Skin of body (tissue), 2 donors: ENCODE results near the gene ASB1. TPM values are rescaled to one million over a fixed set of nuclear protein-coding genes. Genes with fewer than 3 reads are reported as not detected.
A peak's percentile ranks its signal among the peaks of the same experiment; 100 is the strongest.

Source experiments
- DNase-seq: peaks from one replicate; lab custom pipeline; 2025; lab: John Stamatoyannopoulos, UW
- total RNA-seq: library from RNA; depleted of rRNA; stranded (reverse); fragments of >200 nt; gene quantifications from one replicate; pipeline ENCODE4 v1.2.3, GENCODE V29; 2014

Gene ASB1
- total RNA-seq, 1 donor from 2014 or later = 13.4 TPM

DNA sequence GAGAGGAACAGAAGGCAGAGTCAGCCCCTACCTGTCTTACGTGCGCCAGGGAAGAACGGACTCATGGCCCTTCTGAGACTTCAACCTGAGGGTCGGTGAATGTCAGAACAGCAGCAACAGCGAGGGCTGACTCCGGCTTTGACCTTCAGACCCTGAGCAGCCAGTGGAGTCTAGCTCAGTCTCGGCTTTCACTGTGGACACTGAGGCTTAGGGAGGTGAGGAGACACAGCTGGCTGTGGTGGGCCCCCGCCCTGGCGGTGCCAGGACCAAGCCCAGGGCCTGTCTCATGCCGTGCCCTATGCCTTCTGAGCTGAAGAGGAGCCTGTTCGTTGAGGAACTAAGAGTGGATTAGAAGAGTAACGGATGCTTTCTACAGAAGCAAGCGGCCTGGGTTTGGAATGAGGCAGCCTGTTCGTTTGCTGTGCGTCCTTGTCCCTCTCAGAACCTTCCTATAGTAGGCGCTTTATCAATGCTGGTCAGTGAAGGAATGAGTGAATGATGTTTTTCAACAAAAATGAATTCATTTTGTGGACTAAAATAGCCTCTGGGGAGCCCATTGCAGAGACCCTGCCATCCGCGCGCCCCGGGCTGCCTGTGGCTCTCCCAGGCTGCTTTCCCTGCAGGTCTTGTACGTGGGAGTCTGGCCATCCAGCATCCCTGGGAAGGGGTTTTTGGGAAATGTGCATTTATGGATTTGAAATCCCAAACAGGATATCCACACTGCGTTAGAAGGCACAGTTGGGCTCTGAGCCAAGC is 38.9 kb downstream of the ASB1 start:
- no peak for DNase-seq

DNA sequence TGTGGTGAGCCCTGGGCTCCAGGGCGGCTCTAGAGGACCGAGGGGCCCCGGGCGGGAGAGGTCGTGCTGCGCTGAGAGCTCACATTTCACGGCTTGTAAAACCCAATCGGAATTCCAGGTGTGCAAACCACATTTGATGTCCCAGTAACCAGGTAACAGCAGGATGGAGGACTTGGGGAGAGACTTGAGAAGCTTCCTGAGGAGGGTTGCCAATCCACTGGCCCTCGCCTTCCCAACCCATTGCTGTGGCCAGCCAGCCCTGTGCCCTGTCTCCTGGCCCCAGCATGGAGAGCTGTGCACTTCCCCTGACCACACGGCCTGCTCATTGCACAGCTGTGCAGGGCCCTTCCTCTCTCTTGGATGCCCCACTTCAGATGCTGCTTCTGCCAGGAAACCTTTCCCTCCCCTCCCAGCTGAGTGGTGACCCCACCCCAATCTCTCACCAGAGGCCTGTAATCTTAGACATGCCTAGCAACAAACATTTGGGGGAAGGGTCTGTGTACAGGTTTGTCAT is 39.6 kb downstream of the ASB1 start:
- no peak for DNase-seq

DNA sequence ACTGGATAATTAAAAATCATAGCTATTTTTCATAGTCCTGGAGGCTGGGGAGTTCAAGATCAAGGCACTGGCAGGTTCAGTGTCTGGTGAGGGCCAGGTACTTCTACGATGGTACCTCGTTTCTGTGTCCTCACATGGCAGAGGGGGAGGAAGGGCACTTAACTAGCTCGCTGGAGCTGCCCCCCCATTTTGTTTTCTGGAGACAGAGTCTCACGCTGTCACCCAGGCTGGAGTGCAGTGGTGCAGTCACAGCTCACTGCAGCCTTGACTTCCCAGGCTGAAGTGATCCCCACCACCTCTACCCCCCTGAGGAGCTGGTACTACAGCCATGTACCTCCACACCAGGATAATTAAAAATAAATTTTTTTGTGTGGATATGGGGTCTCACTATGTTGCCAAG is 40.3 kb downstream of the ASB1 start:
- no peak for DNase-seq

DNA sequence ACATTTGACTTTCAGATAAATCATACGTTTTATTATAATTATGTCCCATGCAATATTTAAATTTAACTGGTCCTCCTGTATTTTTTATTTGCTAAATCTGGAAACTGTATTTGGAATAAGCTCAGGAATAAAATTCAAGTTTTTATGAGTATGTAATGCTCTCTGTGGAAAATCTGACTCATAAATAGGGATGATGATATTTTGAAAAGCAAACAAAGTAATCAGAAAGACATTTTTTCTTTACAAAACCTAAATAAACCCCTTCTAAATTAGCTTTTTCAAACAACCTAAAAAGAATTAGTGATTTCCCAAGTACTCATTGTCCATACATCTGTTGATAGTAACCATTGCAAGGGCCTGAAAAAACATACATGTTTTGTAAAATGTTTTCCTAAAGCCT is 41.1 kb downstream of the ASB1 start:
- peak; percentile 45 for DNase-seq

DNA sequence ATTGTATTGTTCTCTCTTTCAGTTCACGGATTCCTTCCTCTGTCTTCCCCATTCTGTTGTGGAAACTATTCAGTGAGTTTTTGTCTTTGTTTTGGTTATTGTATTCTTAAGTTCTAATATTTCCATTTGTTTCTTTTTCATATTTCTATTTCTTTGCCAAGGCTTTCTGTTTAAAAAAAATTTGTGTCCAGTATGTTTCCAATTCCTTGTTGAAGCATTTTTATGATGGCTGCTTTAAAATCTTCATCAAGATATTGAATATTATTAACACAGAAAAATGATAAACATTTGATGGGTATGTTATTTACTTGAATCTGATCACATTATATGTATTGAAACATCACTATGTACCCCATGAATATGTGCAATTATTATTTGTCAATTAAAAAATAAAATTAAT is 42.4 kb downstream of the ASB1 start:
- no peak for DNase-seq

DNA sequence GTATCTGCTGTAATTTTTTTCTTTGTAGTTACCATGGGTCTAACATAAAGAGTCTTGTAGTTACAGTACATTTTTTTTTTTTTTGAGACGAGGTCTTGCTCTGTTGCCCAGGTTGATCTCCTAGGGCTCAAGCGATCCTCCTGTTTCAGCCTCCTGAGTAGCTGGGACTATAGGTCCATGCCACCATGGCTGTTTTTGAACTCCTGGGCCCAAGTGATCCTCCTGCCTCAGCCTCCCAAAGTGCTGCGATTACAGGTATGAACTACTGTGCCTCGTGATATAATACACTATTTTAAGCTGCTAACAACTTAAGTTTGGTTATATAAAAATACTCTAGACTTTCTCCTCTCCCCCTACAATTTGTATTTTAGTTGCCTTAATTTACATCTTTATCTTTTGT is 46.3 kb downstream of the ASB1 start:
- no peak for DNase-seq

DNA sequence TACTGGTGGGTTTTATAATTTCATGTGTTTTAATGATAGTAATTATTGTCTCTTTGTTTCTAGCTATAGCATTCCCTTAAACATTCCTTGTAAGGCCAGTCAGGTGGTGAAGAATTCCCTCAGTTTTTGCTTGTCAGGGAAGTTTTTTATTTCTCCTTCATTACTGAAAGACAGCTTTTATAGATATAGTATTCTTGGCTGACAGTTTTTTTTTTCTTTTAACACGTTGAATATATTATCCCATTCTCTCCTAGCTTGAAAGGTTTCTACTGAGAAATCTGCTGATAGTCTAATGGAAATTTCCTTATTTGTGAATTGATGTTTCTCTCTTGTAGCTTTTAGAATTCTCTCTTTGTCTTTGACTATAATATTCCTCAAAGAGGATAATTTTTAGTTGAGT is 46.8 kb downstream of the ASB1 start:
- no peak for DNase-seq

DNA sequence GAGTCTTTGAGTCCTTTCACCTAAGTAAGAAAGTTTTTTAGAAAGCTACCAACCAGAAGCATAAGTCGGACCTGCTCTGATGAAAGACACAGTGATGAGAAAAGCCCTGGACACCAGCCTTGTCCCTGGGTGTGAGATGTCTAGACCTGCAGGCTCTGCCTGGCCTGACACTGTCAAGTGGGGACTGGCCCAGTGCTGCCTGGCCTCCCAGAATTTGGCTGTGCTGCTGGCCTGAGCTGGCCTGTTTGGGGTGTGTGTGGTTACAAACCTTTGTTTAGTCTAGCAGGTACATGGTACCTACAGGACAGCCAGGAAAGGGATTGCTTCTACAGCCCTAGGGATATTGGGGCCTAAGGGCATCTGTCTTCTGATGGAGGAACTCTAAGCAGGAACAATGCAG is 48.3 kb downstream of the ASB1 start:
- DNase-seq = no peak

DNA sequence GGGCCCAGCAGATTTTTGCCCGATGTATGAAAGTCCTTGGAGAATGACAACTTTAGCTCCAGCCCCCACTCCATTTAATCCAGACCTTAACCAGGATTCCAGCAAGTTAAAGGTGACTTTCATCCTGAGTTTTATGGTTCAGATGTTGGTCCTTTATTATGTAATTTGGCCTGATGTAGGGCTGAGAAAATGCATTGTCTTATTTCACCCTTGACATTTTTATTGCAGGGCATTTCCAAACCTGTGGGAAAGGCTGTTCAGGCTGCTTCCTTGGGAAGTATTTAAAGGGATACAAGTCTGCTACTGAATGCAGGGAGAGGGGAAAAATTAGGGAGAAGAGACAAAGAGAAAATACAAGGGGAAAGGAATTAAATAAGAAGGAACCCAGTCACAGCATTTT is 48.8 kb downstream of the ASB1 start:
- DNase-seq = no peak

DNA sequence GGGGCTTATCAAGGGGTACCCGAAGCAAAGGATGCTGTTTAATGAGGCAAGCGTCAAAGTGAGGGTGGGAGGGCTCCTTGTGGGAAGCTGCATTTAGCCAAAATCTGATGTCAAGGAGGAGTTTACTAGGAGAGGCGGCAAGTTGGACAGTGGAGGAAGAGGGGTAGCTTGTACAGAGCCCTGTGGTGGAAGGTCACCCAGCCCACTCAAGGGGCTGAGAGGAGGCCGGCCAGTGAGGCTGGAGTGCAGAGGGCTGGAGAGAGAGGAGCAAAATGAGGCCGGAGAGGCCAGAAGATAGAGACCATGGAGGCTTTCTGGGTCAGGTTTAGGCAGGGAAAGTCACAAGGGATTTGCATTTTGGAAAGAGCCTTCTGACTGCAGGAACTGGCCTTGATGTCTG is 49.5 kb downstream of the ASB1 start:
- no peak for DNase-seq

DNA sequence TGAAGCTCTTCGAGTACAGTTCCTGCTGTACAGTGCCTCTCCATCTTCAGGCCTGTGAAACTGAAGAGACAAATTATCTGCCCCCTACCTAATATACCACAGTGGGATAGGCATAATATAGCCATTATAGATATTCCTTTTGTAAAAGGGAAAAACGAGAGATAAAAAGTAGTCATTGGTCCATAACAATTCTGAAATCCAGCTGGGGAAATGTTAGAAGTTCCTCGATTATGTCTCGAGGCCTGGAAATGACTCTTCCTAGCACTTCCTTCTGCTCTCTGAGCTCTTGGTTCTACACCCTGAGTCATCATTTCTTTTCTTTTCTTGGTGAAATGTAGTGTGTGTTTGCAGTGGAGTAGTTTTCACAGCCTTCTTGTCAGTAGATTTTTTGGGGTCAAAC is 51.5 kb downstream of the ASB1 start:
- no peak for DNase-seq

DNA sequence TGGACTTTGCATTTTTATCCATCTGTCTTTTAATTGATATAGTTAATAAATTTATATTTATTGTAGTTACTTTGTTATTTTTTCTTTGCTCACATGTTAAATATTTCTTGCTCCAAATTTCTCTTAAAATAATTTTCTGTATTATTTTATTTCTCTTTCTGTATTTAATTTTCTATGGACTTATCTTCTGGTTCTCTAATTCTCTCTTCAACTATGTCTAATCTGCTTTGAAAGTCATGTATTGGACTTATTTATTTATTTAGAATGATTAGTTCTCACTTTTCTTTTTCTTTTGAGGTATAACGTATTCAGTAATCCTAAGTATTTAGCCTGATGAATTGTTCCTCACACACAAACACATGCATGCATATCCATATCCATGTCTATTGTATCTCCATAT is 53.1 kb downstream of the ASB1 start:
- DNase-seq = no peak

DNA sequence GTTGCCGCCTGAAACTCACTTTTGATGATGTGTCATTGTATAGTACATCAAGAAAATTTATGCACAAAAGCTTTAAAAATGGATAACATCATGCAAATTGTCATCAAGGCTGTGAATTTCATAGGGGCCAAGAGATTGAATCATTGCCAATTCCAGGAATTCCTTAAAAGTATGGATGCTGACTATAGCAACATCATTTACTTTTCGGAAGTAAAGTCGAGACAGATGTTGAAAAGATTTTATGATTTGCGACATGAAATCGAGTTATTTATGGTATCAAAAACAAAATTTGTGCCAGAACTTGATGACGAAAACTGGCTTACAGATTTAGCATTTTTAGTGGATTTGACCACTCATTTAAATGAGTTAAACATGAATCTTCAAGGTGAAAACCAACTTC is 56.3 kb downstream of the ASB1 start:
- no peak for DNase-seq

DNA sequence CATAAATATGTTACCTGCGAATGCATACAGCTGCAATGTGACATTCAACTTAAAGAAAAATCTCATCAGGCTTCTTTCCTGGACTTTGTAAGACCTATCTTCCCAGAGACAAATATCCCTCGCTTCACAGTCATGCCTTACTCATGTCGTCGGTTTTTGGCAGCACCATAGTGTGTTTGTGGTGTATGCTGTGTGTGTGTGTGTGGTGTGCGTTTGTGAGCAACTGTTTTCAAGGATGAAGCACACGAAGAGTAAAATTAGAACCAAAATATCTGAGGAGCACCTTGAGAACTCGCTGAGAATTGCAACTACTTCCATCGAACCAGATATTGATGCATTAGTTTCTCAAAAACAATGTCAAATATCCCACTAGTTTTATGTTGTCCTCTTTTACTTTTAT is 56.9 kb downstream of the ASB1 start:
- DNase-seq = no peak

DNA sequence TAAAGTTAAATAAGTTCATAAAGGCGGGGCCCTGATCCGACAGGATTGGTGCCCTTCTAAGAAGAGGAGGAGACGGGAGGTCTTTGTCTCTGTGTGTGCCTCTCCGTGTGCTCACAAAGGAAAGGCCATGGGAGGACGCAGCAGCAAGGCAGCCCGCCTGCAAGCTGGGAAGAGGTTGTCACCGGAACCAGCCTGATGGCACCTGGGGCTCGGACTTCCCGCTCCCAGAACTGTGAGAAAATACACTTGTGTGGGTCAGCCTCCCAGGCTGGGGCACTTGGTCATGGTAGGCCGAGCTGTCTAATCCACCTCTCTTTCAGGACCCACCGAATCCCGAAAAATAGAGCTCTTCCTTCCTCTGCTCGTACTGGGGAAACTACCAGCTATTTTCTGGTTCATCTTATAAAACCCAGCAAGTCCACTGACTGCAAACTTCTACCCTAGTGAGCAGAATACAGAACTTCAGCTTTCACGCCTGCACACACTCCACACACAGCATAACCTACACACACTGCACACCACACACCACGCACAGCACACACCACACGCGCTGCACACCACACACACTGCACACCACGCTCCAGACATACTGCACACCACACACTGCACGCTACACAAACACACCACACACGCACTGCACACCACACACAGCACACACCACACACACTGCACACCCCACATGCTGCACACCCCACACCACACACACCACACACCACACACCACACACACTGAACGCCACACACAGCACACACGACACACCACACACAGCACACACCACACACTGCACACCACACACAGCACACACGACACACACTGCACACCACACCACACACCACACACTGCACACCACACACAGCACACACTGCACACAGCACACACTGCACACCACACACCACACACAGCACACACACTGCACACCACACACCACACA is 58.1 kb downstream of the ASB1 start:
- no peak for DNase-seq

DNA sequence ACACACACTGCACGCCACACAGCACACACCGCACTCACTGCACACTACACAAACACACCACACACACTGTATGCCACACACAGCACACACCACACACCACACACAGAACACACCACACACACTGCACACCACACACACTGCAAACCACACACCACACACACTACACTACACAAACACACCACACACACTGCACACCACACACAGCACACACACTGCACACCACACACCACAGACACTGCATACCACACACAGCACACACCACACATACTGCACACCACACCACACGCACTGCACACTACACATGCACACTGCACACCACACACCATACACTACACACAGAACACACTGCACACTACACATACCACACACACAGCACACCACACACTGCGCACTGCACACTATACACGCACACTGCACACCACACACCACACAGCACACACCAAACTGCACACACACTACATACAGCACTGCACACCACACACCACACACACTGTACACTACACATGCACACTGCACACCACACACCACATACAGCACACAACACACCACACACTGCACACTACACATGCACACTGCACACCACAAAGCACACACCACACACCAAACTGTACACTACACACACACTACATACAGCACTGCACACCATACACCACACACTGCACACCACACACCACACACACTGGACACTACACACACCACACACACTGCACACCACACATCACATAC is 59.6 kb downstream of the ASB1 start:
- DNase-seq = no peak

DNA sequence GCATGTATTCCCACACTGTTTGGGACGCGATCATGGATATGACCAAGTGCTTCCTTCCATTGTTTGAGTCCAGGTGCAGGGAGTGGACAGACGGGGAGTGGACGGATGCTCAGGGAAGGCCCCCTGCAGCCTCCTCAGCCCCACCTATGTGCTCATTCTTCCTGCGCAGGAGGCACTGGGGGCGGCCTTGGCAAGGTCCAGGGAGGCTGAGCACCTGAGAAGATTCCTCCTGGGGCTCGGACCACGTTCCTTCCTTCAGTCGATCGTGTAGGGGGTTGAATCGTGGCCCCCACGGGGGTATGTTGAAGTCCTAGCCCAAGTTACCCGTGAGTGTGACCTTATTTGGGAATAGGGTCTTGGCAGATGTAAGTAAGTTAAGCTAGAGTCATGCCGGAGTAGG is 60.4 kb downstream of the ASB1 start:
- no peak for DNase-seq

DNA sequence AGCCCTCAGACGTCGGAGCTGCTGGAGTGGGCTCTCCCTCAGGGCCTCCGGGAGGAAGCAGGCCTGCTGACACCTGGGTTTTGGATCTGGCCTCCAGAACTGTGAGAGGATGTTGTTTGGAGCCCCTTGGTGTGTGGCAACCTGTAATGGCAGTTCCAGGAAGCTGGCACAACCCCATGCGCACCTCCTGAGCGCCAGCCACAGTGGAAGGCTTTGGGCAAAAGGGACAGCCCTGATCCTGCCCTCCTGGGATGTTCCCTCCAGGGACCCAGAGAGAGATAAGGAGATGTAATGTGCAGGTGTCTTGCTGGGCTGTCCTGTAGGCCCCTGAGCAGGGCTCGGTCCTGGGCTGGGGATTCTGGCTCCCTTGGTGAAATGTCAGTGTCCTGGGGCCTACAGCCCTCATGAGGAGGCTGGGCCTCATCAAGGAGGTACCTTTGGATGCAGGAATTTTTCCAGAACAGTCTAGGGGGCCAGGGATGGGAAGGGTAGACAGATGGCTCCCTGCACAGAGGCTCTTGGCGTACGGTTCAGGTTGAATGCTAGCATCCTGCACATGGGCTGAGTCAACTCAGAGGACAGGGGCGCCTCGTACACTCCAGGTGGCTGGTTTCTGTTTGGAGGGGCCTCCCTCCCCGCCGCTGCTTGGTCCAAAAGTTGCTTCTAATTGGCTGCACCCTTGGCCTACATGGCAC is 61.1 kb downstream of the ASB1 start:
- DNase-seq = no peak

DNA sequence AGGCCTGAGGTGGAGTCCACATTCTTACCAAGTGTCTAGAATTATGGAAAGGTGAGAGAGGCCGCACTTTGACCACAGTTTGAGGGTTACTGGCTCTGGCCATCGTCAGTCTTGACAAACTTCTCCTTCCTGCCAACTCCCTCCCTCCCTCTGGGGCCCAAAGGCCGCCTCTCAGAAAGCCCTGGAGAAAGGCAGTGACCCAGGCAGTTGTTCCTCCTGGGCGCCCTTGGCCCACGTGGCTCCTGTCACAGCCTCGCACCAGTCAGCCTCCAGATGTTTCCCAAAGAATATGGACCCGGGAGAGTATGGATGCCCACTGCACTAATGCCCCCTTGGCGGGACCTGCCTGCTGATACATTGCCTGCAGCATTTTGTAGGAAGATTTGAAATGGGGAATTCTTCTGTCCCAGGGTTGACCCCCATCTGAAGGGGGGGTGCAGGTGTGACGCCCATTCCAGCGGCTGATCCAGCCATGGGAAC is 61.7 kb downstream of the ASB1 start:
- DNase-seq = no peak

DNA sequence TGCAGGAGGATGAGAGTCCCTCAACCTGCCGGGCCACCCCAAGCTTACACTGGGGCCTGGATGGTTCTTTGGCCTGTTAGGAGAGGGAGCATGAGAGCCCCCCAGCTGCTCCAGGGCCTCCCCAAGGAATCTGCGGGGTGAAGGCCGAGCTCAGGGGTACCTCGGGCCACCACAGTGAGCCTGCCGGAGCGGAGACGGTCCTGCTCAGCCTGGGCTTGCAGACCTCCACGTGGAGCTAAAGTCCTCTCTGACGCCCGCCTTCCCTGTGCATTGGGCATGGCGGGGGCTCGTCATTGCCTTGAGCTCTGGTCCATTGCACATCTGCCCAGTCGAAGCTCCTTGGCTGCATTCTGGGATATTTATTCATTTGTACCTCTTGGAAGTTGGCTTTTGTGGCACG is 62.7 kb downstream of the ASB1 start:
- DNase-seq = no peak

DNA sequence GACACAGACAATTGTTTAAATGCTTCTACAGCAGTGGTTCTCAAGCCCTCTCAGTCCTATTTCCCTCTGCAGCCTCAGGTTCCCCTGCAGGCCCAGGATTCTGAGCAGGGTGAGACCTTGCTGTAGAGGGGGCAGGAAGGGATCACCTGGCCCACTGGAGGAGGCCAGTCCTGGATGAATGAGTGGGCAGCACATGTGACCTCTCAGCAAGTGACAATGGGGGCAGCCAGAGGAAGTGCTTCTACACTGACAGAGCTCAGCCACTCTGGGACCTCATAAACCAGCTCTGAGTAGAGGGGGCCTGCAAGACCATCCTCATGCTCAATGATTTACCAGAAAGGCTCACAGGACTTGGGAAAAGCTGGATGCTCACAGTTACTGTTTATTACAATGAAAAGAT is 63.2 kb downstream of the ASB1 start:
- DNase-seq = no peak
